ENCODE data around the gene ACAP3. TPM values are rescaled to one million over a fixed set of nuclear protein-coding genes. Genes with fewer than 3 reads are reported as not detected.
A peak's percentile ranks its signal among the peaks of the same experiment; 100 is the strongest.

Gene ACAP3
- total RNA-seq, 1 donor: 16.8 TPM

- Histone ChIP-seq H3K4me1 (ENCODE audit: insufficient read depth, low read length) (peaks cover 4% of the 10 kb centered on the region), H3K9me3 (ENCODE audit: low read depth, low read length) (no peaks in the 10 kb centered on the region), H3K27me3 (ENCODE audit: insufficient read depth, low read length) (no peaks in the 10 kb centered on the region), H3K4me3 (ENCODE audit: low read length) (no peak overlapping the region)
These were observed 7.1 kb upstream of the ACAP3 start for GRCh38 chr1:1314678-1315335.

- peaks cover 10% of the 10 kb centered on the region for H3K4me1 ChIP-seq (ENCODE audit: insufficient read depth, low read length)
- no peaks in the 10 kb centered on the region for H3K27me3 ChIP-seq (ENCODE audit: insufficient read depth, low read length)
- H3K9me3 ChIP-seq (ENCODE audit: low read depth, low read length): no peaks in the 10 kb centered on the region
These were observed 6.5 kb upstream of the ACAP3 start for GRCh38 chr1:1314237-1314586.

GRCh38 chr1:1313500-1314236 lies 5.9 kb upstream of the ACAP3 start:
- no peak overlapping the region for H3K4me3 ChIP-seq (ENCODE audit: low read length)
- no peaks in the 10 kb centered on the region for H3K9me3 ChIP-seq (ENCODE audit: low read depth, low read length)

More at GRCh38 chr1:1314237-1314586, 6.5 kb upstream of the ACAP3 start:
- H3K4me3 ChIP-seq (ENCODE audit: low read length): no peak overlapping the region

GRCh38 chr1:1312450-1313314 lies 5.0 kb upstream of the ACAP3 start:
- peaks cover 14% of the 10 kb centered on the region for H3K4me1 ChIP-seq (ENCODE audit: insufficient read depth, low read length)
- H3K9me3 ChIP-seq (ENCODE audit: low read depth, low read length): no peaks in the 10 kb centered on the region
- H3K27me3 ChIP-seq (ENCODE audit: insufficient read depth, low read length): no peaks in the 10 kb centered on the region
- H3K4me3 ChIP-seq (ENCODE audit: low read length): no peak overlapping the region

More at GRCh38 chr1:1313500-1314236, 5.9 kb upstream of the ACAP3 start:
- H3K27me3 ChIP-seq (ENCODE audit: insufficient read depth, low read length): no peaks in the 10 kb centered on the region
- H3K4me1 ChIP-seq (ENCODE audit: insufficient read depth, low read length): peaks cover 14% of the 10 kb centered on the region

- Histone ChIP-seq H3K9me3 (ENCODE audit: low read depth, low read length) (no peaks in the 10 kb centered on the region), H3K4me1 (ENCODE audit: insufficient read depth, low read length) (peaks cover 24% of the 10 kb centered on the region), H3K4me3 (ENCODE audit: low read length) (no peak overlapping the region), H3K27me3 (ENCODE audit: insufficient read depth, low read length) (no peaks in the 10 kb centered on the region)
These were observed 3.7 kb upstream of the ACAP3 start for GRCh38 chr1:1311107-1312104.

GRCh38 chr1:1310476-1311053 lies 2.8 kb upstream of the ACAP3 start:
- H3K9me3 ChIP-seq (ENCODE audit: low read depth, low read length): no peaks in the 10 kb centered on the region
- no peaks in the 10 kb centered on the region for H3K27me3 ChIP-seq (ENCODE audit: insufficient read depth, low read length)
- H3K4me1 ChIP-seq (ENCODE audit: insufficient read depth, low read length): peaks cover 32% of the 10 kb centered on the region

GRCh38 chr1:1310109-1310385 lies 2.3 kb upstream of the ACAP3 start:
- Histone ChIP-seq H3K4me3 (ENCODE audit: low read length) (no peak overlapping the region), H3K9me3 (ENCODE audit: low read depth, low read length) (no peaks in the 10 kb centered on the region), H3K27me3 (ENCODE audit: insufficient read depth, low read length) (no peaks in the 10 kb centered on the region), H3K4me1 (ENCODE audit: insufficient read depth, low read length) (peaks cover 37% of the 10 kb centered on the region)

More at GRCh38 chr1:1310476-1311053, 2.8 kb upstream of the ACAP3 start:
- no peak overlapping the region for H3K4me3 ChIP-seq (ENCODE audit: low read length)

- H3K9me3 ChIP-seq (ENCODE audit: low read depth, low read length): no peaks in the 10 kb centered on the region
- peaks cover 43% of the 10 kb centered on the region for H3K4me1 ChIP-seq (ENCODE audit: insufficient read depth, low read length)
- no peaks in the 10 kb centered on the region for H3K27me3 ChIP-seq (ENCODE audit: insufficient read depth, low read length)
- peak overlapping the region; percentile 62 for H3K4me3 ChIP-seq (ENCODE audit: low read length)
These were observed 1.8 kb upstream of the ACAP3 start for GRCh38 chr1:1309251-1310108.

GRCh38 chr1:1308756-1309250 lies 1.1 kb upstream of the ACAP3 start:
- Histone ChIP-seq H3K4me3 (ENCODE audit: low read length) (peak overlapping the region; percentile 62), H3K4me1 (ENCODE audit: insufficient read depth, low read length) (peaks cover 47% of the 10 kb centered on the region)

GRCh38 chr1:1307261-1307922 lies 338 bp downstream of the ACAP3 start:
- Histone ChIP-seq H3K9me3 (ENCODE audit: low read depth, low read length) (no peaks in the 10 kb centered on the region), H3K4me1 (ENCODE audit: insufficient read depth, low read length) (peaks cover 47% of the 10 kb centered on the region), H3K27me3 (ENCODE audit: insufficient read depth, low read length) (no peaks in the 10 kb centered on the region), H3K4me3 (ENCODE audit: low read length) (peak overlapping the region; percentile 51)

More at GRCh38 chr1:1308756-1309250, 1.1 kb upstream of the ACAP3 start:
- no peaks in the 10 kb centered on the region for H3K27me3 ChIP-seq (ENCODE audit: insufficient read depth, low read length)
- no peaks in the 10 kb centered on the region for H3K9me3 ChIP-seq (ENCODE audit: low read depth, low read length)

- H3K27me3 ChIP-seq (ENCODE audit: insufficient read depth, low read length): no peaks in the 10 kb centered on the region
- H3K9me3 ChIP-seq (ENCODE audit: low read depth, low read length): no peaks in the 10 kb centered on the region
- H3K4me3 ChIP-seq (ENCODE audit: low read length): peak overlapping the region; percentile 51
- peaks cover 47% of the 10 kb centered on the region for H3K4me1 ChIP-seq (ENCODE audit: insufficient read depth, low read length)
These were observed 969 bp downstream of the ACAP3 start for GRCh38 chr1:1306661-1307260.

GRCh38 chr1:1306070-1306660 lies 1.6 kb downstream of the ACAP3 start:
- Histone ChIP-seq H3K4me1 (ENCODE audit: insufficient read depth, low read length) (peaks cover 47% of the 10 kb centered on the region), H3K9me3 (ENCODE audit: low read depth, low read length) (no peaks in the 10 kb centered on the region)

More at GRCh38 chr1:1306070-1306660, 1.6 kb downstream of the ACAP3 start:
- H3K27me3 ChIP-seq (ENCODE audit: insufficient read depth, low read length): no peaks in the 10 kb centered on the region
- no peak overlapping the region for H3K4me3 ChIP-seq (ENCODE audit: low read length)
